ENCODE data around the gene CGB5.

DNA sequence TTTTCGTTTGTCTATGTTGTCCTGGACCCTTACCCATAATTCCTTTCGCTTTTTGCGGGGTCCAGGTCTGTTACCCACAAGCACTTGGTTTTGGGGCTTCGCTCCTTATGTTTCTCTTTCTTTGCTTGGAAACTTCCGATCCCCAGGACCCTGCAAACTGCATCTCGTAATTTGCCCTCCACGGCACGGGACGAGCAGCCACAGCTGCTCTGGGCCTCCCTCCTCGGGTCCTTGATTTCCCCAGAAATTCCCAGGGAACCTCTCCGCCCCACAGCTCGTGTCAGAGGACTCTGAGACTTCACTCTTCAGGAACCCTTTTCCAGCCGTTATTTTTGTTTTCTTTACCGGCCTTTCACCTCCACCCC is 42.2 kb downstream of the CGB5 start:
- TF ChIP-seq, protein P1, sequence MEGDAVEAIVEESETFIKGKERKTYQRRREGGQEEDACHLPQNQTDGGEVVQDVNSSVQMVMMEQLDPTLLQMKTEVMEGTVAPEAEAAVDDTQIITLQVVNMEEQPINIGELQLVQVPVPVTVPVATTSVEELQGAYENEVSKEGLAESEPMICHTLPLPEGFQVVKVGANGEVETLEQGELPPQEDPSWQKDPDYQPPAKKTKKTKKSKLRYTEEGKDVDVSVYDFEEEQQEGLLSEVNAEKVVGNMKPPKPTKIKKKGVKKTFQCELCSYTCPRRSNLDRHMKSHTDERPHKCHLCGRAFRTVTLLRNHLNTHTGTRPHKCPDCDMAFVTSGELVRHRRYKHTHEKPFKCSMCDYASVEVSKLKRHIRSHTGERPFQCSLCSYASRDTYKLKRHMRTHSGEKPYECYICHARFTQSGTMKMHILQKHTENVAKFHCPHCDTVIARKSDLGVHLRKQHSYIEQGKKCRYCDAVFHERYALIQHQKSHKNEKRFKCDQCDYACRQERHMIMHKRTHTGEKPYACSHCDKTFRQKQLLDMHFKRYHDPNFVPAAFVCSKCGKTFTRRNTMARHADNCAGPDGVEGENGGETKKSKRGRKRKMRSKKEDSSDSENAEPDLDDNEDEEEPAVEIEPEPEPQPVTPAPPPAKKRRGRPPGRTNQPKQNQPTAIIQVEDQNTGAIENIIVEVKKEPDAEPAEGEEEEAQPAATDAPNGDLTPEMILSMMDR (IDR thresholded peaks at IDR 0.05): no peak
- no peak for TF ChIP-seq SIN3A (IDR thresholded peaks at IDR 0.05; ENCODE audit: borderline replicate concordance, low read depth, low read length)
- no peak for TF ChIP-seq POLR2AphosphoS5 (IDR thresholded peaks at IDR 0.05; ENCODE audit: low read depth, low read length)
- no peak for TF ChIP-seq GATA2 (CRISPR knock-in tag; IDR thresholded peaks at IDR 0.05)
- TF ChIP-seq TCF12 (IDR thresholded peaks at IDR 0.05): no peak
- no peak for TF ChIP-seq NFIC (IDR thresholded peaks at IDR 0.05; ENCODE audit: borderline replicate concordance)

Measured in SK-N-SH (cell line).